NCI-H82 (cell line): ENCODE measurements around the gene UGT1A5.

Experiments used
- DNase-seq: peaks from one replicate; lab custom pipeline; 2025; lab: John Stamatoyannopoulos, UW

The UGT1A5 gene

GRCh38 chr2:233712611-233713261 is at the start of gene UGT1A5:
Gene UGT1A5 (plus strand): TSS chr2:233712907. CDS start chr2:233712992, 85 bp downstream.
- DNase-seq, result no peak

DNA sequence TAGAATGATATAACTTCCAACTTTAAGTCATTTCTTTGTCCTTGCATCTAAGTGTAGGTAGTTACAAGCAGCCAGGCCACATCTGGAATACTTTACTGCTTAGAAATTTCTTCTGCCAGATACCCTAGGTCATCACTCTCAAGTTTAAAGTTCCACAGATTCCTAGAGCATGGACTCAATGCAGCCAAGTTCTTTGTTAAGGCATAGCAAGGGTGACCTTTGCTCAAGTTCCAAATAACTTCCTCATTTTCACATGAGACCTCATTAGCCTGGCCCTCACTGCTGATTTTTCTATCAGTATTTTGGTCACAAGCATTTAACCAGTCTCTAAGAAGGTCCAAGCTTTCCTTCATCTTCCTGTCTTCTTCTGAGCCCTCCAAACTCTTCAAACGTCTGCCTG is 48.8 kb upstream of the UGT1A5 start:
- no peak for DNase-seq

GRCh38 chr2:233668605-233669260 is 44.0 kb upstream of the UGT1A5 start:
- DNase-seq, result no peak

DNA sequence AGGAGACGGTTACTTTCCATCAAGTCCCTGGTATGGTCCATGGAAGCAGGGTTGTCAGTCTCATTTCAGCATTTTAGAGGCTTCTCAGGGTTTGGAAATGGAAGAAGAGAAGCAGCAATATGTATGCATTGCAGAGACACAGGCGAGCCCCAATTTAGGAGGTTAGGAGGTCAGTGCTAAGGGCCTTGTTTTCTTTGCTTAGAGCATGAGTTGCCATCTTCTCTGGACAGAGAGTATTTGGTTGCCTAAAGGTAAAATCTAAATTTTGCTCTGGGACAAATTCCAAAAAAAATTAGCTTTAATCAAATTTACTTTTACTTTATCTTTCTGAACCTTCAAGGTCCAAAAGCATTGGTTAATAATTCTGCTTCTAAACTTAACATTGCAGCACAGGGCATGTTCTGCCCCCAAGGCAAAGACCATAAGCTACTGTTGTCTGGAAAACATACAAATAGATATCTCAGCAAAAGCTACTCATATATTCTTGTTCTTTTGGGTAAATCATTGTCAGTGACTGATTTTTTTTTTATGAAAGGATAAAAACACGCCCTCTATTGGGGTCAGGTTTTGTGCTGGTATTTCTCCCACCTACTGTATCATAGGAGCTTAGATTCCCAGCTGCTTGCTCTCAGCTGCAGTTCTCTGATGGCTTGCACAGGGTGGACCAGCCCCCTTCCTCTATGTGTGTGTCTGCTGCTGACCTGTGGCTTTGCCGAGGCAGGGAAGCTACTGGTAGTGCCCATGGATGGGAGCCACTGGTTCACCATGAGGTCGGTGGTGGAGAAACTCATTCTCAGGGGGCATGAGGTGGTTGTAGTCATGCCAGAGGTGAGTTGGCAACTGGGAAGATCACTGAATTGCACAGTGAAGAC is 41.2 kb upstream of the UGT1A5 start, which contains the start of gene UGT1A9:
Gene UGT1A9, plus strand, starts transcription at position 609 of the 872 bp plus-strand sequence. Its CDS starts 37 bp downstream, at position 646.
- no peak for DNase-seq

- no peak for DNase-seq
Observed at GRCh38 chr2:233672886-233673285, 39.8 kb upstream of the UGT1A5 start.

GRCh38 chr2:233673896-233674295 is 38.8 kb upstream of the UGT1A5 start:
- no peak for DNase-seq

DNA sequence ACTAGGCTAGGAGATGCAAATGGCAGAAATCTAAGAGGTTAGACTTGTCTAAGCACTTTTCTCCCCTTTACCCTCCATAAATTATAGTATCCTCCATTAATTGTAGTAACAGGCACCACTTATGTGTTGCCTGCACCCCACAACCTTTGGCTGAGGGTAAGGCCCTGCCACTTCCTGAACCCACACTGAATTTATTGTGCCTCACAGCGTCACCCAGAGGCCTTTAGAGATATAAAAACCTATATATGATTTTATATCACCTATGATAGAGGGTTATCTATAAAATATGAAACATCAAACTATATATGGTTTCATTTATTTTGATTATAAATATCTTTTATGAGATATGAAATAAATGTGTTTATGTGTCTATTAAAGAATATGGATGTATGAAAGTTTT is 38.4 kb upstream of the UGT1A5 start:
- DNase-seq, result no peak

- peak; percentile 94 for DNase-seq
Observed at GRCh38 chr2:233674995-233675394, 37.7 kb upstream of the UGT1A5 start.

DNA sequence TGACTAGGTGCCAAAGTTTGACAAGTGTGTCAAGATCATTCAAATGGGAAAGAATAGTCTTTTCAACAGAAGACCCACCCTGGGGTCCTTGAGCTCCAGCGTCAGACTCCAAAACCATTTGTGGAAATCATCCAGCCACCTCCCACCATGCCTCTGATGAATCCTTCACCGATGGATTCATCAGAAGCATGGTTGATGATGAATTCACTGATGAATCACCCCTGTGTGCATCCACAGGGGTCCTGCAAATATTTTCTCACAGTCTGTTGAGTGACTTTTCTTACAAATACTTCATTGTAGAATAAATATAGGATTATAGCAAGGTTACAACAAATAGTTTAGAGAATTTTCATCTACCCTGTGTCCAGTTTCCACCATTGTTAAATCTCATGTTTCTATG is 36.7 kb upstream of the UGT1A5 start:
- no peak for DNase-seq

GRCh38 chr2:233679196-233679595 is 33.5 kb upstream of the UGT1A5 start:
- no peak for DNase-seq

- DNase-seq, result no peak
Observed at GRCh38 chr2:233680361-233681045, 32.2 kb upstream of the UGT1A5 start.

DNA sequence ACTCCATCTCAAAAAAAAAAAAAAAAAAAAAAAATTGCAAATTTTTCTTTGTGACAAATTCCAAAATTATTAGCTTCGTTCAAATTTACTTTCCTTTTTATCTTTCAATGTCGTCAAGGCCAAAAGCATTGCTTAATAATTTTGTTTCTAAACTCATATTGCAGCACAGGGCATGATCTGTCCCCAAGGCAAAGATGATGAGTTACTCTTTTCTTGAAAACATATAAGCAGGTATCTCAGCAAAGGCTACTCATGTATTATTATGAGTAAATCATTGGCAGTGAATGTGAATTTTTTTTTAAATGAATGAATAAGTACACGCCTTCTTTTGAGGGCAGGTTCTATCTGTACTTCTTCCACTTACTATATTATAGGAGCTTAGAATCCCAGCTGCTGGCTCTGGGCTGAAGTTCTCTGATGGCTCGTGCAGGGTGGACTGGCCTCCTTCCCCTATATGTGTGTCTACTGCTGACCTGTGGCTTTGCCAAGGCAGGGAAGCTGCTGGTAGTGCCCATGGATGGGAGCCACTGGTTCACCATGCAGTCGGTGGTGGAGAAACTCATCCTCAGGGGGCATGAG is 31.1 kb upstream of the UGT1A5 start, which contains the start of gene UGT1A7:
Gene UGT1A7, plus strand, starts transcription at position 381 of the 579 bp plus-strand sequence. Its CDS starts 37 bp downstream, at position 418.
- DNase-seq, result no peak

- DNase-seq, result no peak
Observed at GRCh38 chr2:233684640-233685039, 28.1 kb upstream of the UGT1A5 start.

DNA sequence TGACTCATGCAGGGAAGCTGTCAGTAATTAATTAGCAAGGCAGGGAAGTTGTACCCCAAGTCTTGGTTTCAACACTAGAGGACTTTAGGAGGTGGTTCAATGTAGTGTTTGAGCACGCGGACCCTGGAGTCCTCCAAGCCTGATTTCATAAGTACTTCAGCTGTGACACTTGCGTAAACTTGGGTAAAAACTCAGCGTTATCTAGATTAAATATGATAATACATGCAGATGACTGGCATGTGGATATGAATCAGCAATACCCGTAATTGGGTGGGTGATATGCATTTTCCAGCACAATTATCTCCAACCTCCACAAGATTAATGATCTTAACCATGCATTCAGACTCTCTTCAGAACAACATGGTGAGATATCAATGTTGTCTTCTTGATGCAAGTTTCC is 25.8 kb upstream of the UGT1A5 start:
- DNase-seq, result no peak

DNA sequence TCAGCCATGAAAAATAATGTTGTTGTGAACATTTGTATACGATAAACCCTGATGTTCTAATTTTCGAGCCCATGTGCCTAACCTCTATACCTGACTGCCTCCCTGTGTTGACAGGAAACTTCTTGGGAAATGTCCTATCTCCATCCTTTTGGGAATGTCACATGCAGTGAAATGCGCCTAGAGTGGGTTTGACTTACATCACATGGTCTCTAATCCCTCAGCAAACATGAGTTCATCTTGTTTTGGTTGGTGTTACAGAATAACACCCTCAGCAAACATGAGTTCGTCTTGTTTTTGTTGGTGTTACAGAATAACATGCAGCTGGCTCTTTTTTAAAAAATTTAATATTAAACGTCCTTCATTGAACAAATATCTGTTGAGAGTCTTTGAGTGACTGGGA is 24.4 kb upstream of the UGT1A5 start:
- no peak for DNase-seq

DNA sequence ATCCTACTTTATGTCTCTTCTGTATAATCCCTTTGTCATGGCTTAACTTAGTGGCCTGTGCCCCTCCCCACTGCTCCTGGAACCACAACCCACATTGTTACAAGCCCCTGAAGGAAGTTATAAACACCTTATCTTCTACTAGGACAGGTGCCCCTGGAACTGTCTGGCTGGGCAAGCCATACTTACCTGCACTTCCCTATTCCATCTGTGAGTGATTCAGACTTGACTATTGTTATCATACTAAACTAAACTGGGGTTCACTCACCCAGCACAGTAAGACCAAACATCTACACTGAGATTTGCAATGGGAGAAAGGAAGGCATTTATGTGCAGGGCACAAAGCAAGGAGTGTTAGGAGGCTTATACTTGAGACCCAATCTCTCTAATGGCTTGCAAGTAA is 23.7 kb upstream of the UGT1A5 start:
- no peak for DNase-seq

- DNase-seq, result no peak
Observed at GRCh38 chr2:233689501-233689900, 23.2 kb upstream of the UGT1A5 start.

- no peak for DNase-seq
Observed at GRCh38 chr2:233690444-233690843, 22.3 kb upstream of the UGT1A5 start.

DNA sequence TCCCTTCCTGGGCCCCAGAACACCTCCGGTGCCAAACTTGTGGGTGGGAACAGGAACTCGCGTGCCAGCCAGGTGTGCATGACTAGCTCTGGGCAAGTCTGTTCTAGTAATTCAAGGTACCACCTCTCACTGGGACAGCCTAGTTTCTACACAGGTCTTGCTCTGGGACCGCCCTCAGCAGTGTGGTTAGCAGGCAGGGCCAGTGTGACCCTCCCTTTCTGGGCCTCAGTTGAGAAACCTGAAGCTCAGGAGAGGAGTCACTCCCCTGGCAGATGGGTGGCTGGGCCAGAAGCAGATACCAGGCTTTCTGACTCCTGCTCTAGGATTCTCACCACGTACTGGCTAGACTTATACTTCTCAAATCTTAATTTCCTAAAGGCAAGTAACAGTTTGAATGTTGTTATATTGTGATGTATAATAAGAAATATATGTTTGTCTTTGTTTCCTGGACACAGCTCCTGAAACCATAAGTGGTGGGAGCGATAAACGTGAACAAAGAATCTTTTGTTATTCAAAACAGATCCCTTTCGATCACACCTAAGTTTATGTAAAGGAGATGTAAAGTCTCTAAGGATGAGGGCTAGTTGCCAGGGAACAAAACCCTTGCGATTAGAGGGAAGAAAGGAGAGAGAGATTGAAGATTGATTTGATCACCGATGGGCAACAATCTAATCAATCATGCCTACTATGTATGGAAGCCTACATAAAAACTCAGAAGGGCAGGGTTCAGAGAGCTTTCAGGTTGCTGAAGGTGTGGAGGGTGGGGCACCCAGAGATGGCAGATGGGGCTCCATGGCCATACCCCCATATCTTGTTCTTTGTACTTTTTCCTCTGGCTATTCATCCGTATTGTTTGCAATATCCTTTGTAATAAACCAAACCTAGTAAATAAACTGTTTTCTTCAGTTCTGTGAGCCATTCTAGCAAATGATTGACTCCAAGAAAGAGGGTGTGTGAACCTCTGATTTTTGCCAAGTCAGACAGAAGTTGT is 21.0 kb upstream of the UGT1A5 start:
- DNase-seq, result no peak

DNA sequence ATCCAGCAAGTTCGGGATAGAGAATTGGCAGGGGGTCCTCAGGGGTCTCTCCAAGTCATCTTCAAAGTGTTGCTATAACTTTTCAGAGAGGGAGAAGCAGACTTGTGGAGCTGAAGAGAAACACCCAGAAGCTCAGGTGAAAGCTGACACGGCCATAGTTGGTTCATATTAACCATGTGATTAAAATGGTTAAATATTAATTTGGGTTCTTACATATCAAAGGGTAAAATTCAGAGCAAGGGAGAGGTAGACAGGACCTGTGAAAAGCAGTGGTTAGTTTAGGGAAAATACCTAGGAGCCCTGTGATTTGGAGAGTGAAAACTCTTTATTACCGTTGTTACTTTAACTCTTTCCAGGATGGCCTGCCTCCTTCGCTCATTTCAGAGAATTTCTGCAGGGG is 20.1 kb upstream of the UGT1A5 start, which contains the start of gene UGT1A6:
Gene UGT1A6, plus strand, starts transcription at position 243 of the 400 bp plus-strand sequence. Its CDS starts 115 bp downstream, at position 358.
- no peak for DNase-seq
